NCI-H1105 (cell line): Measurements from ENCODE around the gene TSPY3.
"Not testable (repeated sequence)": the region's sequence is repeated elsewhere in the genome, so short reads cannot be mapped to it uniquely, and the experiment has no call there.

Experiments
- DNase-seq: peaks from one replicate; lab custom pipeline; 2025; lab: John Stamatoyannopoulos, UW

The TSPY3 gene, protein sequence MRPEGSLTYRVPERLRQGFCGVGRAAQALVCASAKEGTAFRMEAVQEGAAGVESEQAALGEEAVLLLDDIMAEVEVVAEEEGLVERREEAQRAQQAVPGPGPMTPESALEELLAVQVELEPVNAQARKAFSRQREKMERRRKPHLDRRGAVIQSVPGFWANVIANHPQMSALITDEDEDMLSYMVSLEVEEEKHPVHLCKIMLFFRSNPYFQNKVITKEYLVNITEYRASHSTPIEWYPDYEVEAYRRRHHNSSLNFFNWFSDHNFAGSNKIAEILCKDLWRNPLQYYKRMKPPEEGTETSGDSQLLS

DNA sequence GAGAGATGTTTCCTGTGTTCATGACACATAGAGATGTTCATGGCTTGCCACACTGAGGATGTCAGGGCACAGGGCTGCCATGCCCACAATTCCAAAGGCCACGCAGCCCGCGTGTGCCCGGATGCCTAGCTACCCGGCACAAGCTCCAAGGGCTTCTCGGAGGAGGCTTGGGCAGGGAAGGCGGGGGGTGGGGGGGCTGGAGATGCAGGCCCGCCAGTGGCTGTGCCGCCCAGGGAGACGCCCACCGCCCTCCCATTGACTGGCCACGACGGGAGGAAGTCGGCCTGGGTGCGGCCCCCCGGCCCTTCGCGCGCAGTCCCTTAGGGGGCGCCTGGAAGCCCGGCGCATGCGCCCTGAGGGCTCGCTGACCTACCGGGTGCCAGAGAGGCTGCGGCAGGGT is at the start of gene TSPY3:
Gene TSPY3, plus strand, starts transcription at position 301 of the 400 bp plus-strand sequence. Its CDS starts 46 bp downstream, at position 347.
- not testable (repeated sequence) for DNase-seq

DNA sequence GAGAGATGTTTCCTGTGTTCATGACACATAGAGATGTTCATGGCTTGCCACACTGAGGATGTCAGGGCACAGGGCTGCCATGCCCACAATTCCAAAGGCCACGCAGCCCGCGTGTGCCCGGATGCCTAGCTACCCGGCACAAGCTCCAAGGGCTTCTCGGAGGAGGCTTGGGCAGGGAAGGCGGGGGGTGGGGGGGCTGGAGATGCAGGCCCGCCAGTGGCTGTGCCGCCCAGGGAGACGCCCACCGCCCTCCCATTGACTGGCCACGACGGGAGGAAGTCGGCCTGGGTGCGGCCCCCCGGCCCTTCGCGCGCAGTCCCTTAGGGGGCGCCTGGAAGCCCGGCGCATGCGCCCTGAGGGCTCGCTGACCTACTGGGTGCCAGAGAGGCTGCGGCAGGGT is 40.7 kb upstream of the TSPY3 start, which contains the start of gene TSPY8:
Gene TSPY8, plus strand, starts transcription at position 301 of the 400 bp plus-strand sequence. Its CDS starts 46 bp downstream, at position 347.
- DNase-seq: not testable (repeated sequence)

DNA sequence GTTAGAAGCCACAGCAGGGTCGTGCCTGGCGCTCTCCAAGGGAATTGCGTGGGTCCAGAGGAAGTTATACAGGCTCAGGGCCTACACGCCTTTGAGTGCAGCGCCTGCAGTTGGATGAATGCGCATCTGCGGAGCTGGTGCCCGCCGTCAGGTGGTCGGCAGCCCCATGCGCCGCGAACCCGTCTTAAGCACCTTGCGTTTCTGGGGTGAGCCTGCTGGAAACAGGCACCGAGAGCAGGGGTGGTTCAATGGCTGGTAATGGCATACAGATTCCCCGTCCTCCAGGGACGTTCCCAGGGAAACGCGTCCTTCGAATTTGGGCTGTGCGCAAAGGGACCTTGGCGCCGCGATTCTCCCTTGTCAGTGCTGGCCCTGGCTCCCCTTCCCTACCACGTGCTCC is 1.7 kb upstream of the TSPY3 start:
- not testable (repeated sequence) for DNase-seq
